Endometrium (tissue), 2 donors: Measurements from ENCODE around the gene SYNGAP1.

ENCODE experiments used
- FAIRE-seq: peaks from 2 replicates; lab custom pipeline; 2012; peaks lifted over from hg19 to GRCh38; lab: Jason Lieb, UNC
- donor health status: control.
- donor health status: control.

SYNGAP1 gene

GRCh38 chr6:33439956-33440648 lies 20.2 kb downstream of the SYNGAP1 start:
- FAIRE-seq = no peak

GRCh38 chr6:33440649-33441309 lies 20.9 kb downstream of the SYNGAP1 start:
- FAIRE-seq = no peak

GRCh38 chr6:33441457-33441856 lies 21.6 kb downstream of the SYNGAP1 start:
- FAIRE-seq = no peak

DNA sequence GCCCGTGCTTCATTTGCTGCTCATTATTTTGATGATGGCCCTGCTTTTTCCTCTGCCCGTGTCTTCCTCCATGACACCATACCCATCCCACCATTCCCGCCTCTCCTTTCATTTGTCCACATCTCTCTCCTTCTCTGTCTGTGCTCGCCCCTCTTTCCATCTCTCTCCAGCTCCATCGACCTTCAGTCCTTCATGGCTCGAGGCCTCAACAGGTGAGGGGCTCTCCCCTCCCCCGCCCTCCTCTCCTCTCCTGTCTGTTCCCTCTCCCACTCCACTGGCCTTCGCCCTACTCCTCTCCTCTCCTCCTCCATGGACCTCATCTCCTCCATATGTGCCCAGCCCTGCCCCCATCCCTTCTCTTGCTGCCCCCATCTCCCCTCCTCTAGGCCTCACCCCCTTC lies 22.4 kb downstream of the SYNGAP1 start:
- no peak for FAIRE-seq

GRCh38 chr6:33443025-33443424 lies 23.2 kb downstream of the SYNGAP1 start:
- FAIRE-seq = no peak

DNA sequence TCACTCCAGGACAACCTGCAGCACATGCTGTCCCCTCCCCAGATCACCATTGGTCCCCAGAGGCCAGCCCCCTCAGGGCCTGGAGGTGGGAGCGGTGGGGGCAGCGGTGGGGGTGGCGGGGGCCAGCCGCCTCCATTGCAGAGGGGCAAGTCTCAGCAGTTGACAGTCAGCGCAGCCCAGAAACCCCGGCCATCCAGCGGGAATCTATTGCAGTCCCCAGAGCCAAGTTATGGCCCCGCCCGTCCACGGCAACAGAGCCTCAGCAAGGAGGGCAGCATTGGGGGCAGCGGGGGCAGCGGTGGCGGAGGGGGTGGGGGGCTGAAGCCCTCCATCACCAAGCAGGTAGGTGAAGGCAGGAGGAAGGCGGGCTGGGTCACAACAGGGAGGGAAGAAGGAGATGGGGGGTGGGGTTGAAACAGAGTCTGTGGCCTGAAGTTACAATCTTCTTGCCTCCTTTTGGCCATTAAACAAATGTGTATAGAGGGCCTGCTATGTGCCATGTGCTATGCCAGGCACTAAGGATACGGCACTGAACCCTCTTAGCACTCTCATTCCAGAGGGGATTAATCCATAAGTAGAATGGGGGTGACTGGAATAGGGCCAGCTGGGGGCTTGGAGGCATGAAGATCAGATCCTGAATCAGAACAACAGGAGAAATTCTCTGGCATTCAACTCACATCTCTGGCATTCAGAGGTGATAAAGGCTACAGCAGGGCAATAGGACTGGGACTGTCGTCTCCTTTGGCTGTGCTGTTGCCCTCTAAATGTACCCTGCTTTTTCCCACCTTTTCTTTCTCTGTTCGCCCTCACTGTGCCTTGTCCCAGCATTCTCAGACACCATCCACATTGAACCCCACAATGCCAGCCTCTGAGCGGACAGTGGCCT lies 24.0 kb downstream of the SYNGAP1 start:
- FAIRE-seq = no peak

DNA sequence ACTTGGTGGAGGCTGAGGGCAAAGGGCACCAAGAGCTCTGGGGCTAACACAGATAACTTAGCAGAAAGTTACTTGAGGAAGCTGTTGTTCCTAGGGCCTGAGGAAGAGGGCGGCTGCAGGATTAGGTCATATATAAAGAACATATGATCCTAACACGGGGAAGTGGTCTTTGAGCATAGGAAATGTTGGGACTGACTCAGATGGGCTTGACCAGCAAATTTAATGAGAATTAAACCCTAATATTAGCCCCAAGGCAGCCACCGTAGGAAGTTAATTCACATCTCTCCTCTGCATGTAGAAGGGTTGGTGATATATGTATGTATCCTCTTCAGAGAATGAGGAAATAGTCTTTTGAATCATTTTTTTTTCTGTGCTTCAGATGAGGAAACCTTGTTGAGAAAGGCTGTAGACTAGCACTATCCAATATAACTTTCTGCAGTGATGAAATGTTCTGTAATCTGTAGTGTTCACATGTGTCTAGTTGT lies 25.3 kb downstream of the SYNGAP1 start:
- no peak for FAIRE-seq

DNA sequence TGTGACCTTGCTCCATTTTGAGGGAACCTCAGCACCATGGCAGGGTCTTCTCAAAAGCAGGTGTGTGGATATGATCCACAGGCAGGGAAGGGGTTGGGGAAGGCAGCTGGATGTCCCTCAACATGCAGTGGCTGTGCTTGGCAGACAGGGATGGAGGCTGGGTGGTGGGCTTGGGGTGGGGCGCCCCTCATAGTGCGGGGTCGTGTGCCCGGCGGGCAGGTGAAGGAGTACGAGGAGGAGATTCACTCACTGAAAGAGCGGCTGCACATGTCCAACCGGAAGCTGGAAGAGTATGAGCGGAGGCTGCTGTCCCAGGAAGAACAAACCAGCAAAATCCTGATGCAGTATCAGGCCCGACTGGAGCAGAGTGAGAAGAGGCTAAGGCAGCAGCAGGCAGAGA lies 26.5 kb downstream of the SYNGAP1 start:
- no peak for FAIRE-seq

- no peak for FAIRE-seq
Observed at GRCh38 chr6:33450434-33450833, 30.6 kb downstream of the SYNGAP1 start.

DNA sequence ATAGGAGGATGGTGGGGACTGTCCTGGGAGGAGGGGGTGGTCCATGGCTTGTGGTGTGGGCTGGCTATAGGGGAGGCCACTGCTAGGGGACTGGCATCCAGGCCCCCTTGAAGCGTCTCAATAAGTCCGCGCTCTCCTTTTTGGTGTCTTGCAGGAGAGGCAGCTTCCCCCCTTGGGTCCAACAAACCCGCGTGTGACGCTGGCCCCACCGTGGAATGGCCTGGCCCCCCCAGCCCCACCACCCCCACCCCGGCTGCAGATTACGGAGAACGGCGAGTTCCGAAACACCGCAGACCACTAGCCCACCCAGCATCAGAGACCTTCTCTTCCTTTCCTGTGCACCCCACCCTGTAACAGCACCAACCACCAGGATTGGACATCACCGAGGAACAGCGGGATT lies 31.7 kb downstream of the SYNGAP1 start:
- FAIRE-seq = no peak

GRCh38 chr6:33452496-33452895 lies 32.6 kb downstream of the SYNGAP1 start:
- no peak for FAIRE-seq

GRCh38 chr6:33453393-33454008 lies 33.6 kb downstream of the SYNGAP1 start:
- no peak for FAIRE-seq

DNA sequence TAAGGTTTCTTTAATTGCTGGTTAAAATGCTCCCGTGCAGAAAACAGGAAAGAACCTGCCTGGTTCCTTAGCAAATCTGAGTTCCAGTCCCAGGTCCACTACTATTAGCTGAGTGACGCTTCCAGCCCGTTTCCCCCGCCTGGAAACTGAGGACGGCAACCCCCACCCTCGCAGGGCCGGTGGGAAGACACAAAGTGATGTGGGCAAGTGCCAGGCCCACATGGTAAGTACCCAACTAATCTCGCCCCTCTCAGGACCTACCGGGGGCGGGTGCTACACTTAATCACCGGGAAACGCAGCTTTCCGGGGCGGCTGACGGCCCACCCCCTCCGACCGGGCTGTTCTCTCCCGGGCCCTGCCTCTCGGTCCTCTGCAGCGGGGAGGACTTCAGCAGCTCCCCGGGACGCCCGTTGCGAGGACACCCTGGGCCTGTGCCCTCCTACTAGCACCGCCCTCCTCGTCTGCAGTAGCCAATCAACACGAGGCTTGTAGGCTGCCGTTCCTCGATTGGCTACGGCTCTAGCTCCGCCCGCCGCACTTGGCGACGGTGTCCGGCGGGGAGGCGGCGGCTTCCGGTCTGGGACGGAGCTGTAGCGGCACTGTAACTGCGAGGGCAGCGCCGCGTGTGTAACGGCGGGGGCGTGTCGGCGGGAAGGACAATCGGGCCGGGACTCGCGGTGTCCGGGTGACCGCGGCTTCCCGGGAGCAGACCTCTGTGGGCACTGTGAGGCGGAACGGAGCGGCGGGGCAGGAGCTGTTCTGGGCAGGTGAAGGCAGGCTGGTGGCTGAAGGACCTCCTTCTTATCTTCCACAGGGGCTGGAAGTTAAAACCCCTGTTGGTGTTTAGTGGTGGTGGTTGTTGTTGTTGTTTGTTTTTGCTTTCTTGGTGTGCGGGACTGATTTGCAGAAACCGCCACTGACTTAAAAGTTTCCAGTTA lies 34.4 kb downstream of the SYNGAP1 start, which contains the start of gene ZBTB9:
Gene ZBTB9 (plus strand): TSS at position 568 of the 938 bp plus-strand sequence. CDS start 525 bp downstream, outside the sequence.
- FAIRE-seq = peak; percentile 90

DNA sequence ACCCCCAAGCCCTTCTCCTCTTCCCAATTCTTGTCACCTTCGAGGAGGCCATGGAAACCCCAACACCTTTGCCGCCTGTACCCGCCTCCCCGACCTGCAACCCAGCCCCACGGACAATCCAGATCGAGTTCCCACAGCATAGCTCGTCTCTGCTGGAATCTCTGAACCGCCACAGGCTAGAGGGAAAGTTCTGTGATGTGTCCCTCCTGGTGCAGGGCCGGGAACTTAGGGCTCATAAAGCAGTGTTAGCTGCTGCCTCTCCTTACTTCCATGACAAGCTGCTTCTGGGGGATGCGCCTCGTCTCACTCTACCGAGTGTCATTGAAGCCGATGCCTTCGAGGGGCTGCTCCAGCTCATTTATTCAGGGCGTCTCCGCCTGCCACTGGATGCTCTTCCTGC lies 35.2 kb downstream of the SYNGAP1 start:
- FAIRE-seq = no peak

DNA sequence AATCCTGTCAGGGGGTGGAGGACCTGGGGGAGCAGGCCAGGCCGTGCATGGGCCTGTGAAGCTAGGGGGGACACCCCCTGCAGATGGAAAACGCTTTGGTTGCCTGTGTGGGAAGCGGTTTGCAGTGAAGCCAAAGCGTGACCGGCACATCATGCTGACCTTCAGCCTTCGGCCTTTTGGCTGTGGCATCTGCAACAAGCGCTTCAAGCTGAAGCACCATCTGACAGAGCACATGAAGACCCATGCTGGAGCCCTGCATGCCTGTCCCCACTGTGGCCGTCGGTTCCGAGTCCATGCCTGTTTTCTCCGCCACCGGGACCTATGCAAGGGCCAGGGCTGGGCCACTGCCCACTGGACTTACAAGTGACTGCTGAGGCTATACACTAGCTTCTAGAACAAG lies 36.3 kb downstream of the SYNGAP1 start:
- no peak for FAIRE-seq

GRCh38 chr6:33458676-33459075 lies 38.8 kb downstream of the SYNGAP1 start:
- FAIRE-seq = no peak

DNA sequence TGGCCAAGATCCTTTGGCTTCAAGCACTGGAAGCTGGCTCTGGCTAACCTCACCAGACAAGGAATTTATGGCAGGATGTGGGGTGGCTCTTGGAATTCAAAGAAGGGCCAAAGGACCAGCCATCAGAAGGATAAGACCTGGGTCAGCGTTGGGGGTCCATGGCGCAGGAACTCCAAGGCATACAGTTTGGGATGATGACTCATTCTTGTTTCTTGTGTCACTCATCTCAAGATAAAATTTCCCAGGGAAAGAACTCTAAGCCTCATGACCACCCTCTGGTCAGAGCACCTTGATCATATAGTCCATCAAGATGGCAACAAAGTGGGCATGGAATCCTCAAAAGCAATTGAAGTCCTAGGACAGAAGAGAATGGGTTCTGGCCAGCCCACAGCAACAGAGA lies 39.4 kb downstream of the SYNGAP1 start:
- no peak for FAIRE-seq

DNA sequence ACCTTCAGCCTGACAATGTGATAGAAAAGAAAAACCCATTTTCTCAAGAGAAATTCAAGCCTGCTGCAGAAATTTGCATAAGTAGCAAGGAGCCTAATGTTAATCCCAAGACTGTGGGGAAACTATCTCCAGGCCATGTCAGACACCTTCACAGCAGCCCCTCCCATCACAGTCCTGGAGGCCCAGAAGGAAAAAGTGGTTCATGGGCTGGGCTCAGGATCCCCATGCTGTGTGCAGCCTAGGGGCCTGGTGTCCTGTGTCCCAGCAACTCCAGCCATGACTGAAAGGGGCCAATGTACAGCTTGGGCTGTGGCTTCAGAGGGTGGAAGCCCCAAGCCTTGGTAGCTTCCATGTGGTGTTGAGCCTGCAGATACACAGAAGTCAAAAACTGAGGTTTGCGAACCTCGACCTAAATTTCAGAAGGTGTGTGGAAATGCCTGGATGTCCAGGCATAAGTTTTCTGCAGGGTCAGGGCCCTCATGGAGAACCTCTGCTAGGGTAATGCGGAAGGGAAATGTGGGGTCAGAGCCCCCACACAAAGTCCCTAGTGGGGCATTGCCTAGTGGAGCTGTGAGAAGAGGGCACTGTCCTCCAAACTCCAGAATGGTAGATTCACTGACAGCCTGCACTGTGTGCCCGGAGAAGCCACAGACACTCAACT lies 46.3 kb downstream of the SYNGAP1 start:
- FAIRE-seq = no peak

DNA sequence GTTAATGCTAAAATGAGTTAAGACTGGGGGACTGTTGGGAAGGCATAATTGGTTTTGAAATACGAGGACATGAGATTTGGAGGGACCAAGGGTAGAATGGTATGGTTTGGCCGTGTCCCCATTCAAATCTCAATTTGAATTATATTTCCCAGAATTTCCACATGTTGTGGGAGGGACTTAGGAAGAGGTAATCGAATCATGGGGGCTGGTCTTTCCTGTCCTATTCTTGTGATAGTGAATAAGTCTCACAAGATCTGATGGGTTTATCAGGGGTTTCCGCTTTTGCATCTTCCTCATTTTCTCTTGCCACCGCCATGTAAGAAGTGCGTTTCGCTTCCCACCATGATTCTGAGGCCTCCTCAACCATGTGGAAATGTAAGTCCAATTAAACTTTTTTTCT lies 47.2 kb downstream of the SYNGAP1 start:
- no peak for FAIRE-seq

- FAIRE-seq = no peak
Observed at GRCh38 chr6:33469661-33470060, 49.8 kb downstream of the SYNGAP1 start.

GRCh38 chr6:33477864-33478263 lies 58.0 kb downstream of the SYNGAP1 start:
- no peak for FAIRE-seq
